Measurements from ENCODE around the gene ARPC3. TPM values are rescaled to one million over a fixed set of nuclear protein-coding genes. Genes with fewer than 3 reads are reported as not detected.

Gene ARPC3
- total RNA-seq, result 100 to 1,000 TPM in 2 of 6 donors, 10 to 100 TPM in 4; 53.1 to 107 (median 70.5) TPM
- 100 to 1,000 TPM; 164 to 167 TPM for polyA plus RNA-seq

- H3K36me3 ChIP-seq, result peaks cover 0 to 19% (median 0%) of the 10 kb centered on the region in 3 donors
- H3K4me1 ChIP-seq, result peaks cover 0 to 9% (median 0%) of the 10 kb centered on the region in 3 donors
- intact Hi-C loops (cut with DNase I), result no loop called here
- no peaks in the 10 kb centered on the region for H3K9me3 ChIP-seq
- peak; percentile 49 to 83 (median 72) for TF ChIP-seq CTCF (IDR thresholded peaks at IDR 0.05)
- DNase-seq (peak; percentile 92 to 97 (median 94)), ATAC-seq (peak; percentile 99), FAIRE-seq (no peak)
- WGBS, 2 donors, result 0 to 1% methylated on average over 51 of the region's 51 CpGs
- peak within 1 kb of the TSS; percentile 43 to 86 (median 76) for H3K27ac ChIP-seq
- peak within 1 kb of the TSS; percentile 45 to 82 (median 52) for H3K4me3 ChIP-seq
- H3K27me3 ChIP-seq, result no peaks in the 10 kb centered on the region
Observed at GRCh38 chr12:110449799-110450497, at the start of gene ARPC3. TSS of gene ARPC3 (minus strand) at chr12:110450337. CDS start at chr12:110450260, 77 bp downstream.

GRCh38 chr12:110498984-110499706 lies 49.0 kb upstream of the ARPC3 start:
- H3K4me3 ChIP-seq, result no peak overlapping the region
- H3K4me1 ChIP-seq, result peaks cover 0 to 22% (median 6%) of the 10 kb centered on the region in 3 donors
- no peaks in the 10 kb centered on the region for H3K27me3 ChIP-seq
- 55 to 61% methylated on average over 4 of the region's 4 CpGs for WGBS, 2 donors
- no peak for DNase-seq
- peaks cover 0 to 15% (median 5%) of the 10 kb centered on the region in 3 donors for H3K36me3 ChIP-seq
- intact Hi-C loops (cut with DNase I), result no loop called here
- no peak for ATAC-seq
- no peak for FAIRE-seq
- no peak overlapping the region for H3K27ac ChIP-seq
- TF ChIP-seq CTCF (IDR thresholded peaks at IDR 0.05), result no peak
- H3K9me3 ChIP-seq, result no peaks in the 10 kb centered on the region

DNA sequence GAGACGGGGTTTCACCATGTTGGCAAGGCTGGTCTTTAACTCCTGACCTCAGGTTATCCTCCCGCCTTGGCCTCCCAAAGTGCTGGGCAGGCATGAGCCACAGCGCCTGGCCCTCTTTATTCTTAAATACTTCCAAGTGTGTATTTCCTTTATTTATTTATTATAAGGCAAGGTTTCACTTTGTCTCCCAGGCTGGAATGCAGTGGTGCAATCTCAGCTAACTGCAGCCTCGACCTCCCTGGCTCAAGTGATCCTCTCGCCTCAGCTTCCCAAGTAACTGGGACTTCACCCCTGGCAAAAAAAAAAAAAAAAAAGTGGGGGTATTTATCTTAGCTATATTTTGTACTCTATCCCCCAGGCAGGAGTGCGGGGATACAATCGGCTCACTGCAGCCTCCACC lies 25.3 kb upstream of the ARPC3 start:
- TF ChIP-seq CTCF (IDR thresholded peaks at IDR 0.05), result no peak
- DNase-seq (no peak), ATAC-seq (no peak), FAIRE-seq (no peak)
- 95 to 99% methylated on average over 7 of the region's 7 CpGs for WGBS, 2 donors
- Histone ChIP-seq H3K27ac (no peak overlapping the region), H3K4me3 (no peak overlapping the region), H3K9me3 (no peaks in the 10 kb centered on the region), H3K27me3 (no peaks in the 10 kb centered on the region), H3K36me3 (no peaks in the 10 kb centered on the region), H3K4me1 (no peaks in the 10 kb centered on the region)
- intact Hi-C loops (cut with DNase I), result no loop called here

DNA sequence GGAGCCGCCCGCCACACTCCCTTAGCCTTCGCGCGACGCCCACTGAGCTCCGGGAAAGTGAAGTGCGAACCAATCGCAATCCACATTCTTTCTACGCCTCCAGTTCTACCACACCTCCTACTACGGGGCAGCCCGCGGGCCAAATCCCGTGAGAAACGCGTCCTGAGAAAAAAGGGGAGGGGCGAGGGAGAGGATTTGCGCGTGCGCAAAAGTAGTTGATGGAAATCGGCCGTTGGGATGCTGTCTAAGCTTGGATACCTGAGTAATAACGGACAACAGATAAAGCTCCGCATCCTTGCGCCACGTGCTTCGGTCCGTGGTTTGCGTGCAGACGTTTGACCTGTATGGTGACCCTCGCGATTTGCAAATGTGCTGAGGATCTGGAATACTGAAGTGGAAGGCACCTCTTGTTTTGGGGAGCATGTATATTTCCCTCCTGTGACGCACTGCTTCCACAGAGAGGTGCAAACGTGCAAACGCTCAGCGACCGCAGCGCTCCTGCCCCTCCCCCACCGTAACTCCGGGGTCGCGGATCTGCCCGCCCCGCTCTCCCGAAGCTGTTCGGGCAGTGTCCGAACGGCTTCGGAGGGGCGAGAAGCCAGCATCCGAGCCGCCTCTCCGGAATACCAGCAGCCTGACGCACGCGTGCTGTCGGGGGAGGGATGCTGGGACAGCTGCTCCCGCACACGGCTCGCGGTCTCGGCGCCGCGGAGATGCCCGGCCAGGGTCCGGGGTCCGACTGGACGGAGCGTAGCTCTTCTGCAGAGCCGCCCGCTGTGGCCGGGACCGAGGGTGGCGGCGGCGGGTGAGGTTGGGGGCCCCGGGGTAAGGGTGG lies 18.3 kb upstream of the ARPC3 start, which contains the start of the genes FAM216A and GPN3:
FAM216A (plus strand) TSS at position 632 of the 835 bp plus-strand sequence; CDS start at position 663, 31 bp downstream.
GPN3 (minus strand) TSS at position 44 of the 835 bp plus-strand sequence. CDS start 54 bp downstream, outside the sequence.
- no peak for TF ChIP-seq CTCF (IDR thresholded peaks at IDR 0.05)
- DNase-seq, result peak; percentile 94 to 98 (median 96)
- intact Hi-C loops (cut with DNase I), result no loop called here
- H3K36me3 ChIP-seq, result no peaks in the 10 kb centered on the region
- FAIRE-seq, result peak; percentile 59
- peak; percentile 92 to 96 (median 96) for ATAC-seq
- peak within 1 kb of the TSS; percentile 49 to 76 (median 67) for H3K4me3 ChIP-seq
- H3K9me3 ChIP-seq, result no peaks in the 10 kb centered on the region
- no peaks in the 10 kb centered on the region for H3K27me3 ChIP-seq
- WGBS, 2 donors, result 0 to 1% methylated on average over 73 to 78 of the region's 78 CpGs
- peaks cover 7 to 11% (median 7%) of the 10 kb centered on the region in 3 donors for H3K4me1 ChIP-seq
- H3K27ac ChIP-seq, result peak within 1 kb of the TSS; percentile 73 to 88 (median 78)

Data from pancreas (tissue), 10 donors.